Measurements from ENCODE around the gene BCL2A1.

BCL2A1 gene

DNA sequence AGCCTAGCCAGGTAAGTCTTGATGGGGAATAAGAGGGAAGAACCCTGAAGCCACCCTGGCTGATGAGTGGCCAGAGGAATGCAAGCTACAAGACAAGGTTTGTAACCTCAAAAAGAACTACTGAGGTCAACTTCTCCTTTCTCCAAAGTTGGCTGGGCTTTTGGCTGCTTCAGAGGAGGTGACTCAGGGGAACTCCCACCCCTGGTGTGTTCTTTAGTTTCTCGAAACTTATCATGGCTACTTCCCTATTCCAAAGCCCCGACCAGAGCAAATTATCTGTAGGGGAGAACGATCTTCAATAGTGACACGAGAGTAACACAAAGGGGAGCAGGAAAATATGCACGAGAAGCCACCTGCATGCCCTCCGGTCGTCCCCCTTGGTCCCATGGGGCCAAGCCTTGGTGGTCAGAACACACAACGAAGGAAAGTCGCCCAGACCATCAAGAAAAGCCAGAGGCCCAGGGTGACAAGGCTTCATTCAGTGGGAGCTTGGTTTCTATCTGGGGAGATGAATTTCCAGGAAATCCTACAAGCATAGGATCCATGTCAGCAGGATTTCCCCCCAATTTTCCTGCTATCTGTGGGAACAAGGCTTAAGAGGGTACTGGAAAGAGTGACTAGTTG lies 6.5 kb upstream of the BCL2A1 start:
- TF ChIP-seq POLR2A (IDR thresholded peaks at IDR 0.05; ENCODE audit: low read depth, low read length) (peak; percentile 19), SPI1 (IDR thresholded peaks at IDR 0.05; ENCODE audit: low read depth, low read length) (peak; percentile 78), POLR2AphosphoS5 (IDR thresholded peaks at IDR 0.05; ENCODE audit: low read depth, low read length) (no peak; the same call in 1 of the 2 replicates)
- FAIRE-seq (peak; percentile 78), DNase-seq (ENCODE audit: insufficient read length, low spot score) (no peak)

GRCh38 chr15:79973456-79974195 lies 2.6 kb upstream of the BCL2A1 start:
- no peak for TF ChIP-seq POLR2AphosphoS5 (IDR thresholded peaks at IDR 0.05; ENCODE audit: low read depth, low read length)
- no peak for TF ChIP-seq POLR2A (IDR thresholded peaks at IDR 0.05; ENCODE audit: low read depth, low read length)
- no peak for TF ChIP-seq PAX5 (IDR thresholded peaks at IDR 0.05; ENCODE audit: insufficient read depth, low read length, severe bottlenecking)
- TF ChIP-seq TAF1 (IDR thresholded peaks at IDR 0.05; ENCODE audit: low read depth, low read length), result no peak
- TF ChIP-seq SPI1 (IDR thresholded peaks at IDR 0.05; ENCODE audit: low read depth, low read length), result no peak
- TF ChIP-seq POU2F2 (IDR thresholded peaks at IDR 0.05; ENCODE audit: low read depth, low read length), result no peak
- FAIRE-seq (peak; percentile 58), DNase-seq (ENCODE audit: insufficient read length, low spot score) (no peak)

DNA sequence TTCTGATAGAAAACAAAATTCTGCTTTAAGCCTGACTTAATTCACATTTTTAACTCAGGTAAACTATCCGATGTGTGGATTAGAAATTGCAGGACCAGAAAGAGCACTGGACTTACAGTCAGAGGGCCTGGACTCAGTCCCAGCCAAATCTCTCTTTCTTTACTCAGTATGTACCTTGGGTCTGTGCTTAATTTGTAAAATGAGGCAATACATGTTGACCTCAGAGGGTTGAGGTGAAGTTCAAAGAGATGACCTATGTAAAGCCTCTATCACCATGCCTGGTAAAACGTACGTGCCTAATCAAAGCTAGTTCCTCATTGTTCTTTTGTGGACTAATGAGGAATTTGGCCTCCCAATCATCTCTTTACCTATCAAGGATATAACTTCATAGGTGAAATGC lies 1.9 kb upstream of the BCL2A1 start:
- peak; percentile 38 for FAIRE-seq
- TF ChIP-seq SPI1 (IDR thresholded peaks at IDR 0.05; ENCODE audit: low read depth, low read length) (no peak), POLR2A (IDR thresholded peaks at IDR 0.05; ENCODE audit: low read depth, low read length) (no peak), POLR2AphosphoS5 (IDR thresholded peaks at IDR 0.05; ENCODE audit: low read depth, low read length) (no peak), TAF1 (IDR thresholded peaks at IDR 0.05; ENCODE audit: low read depth, low read length) (no peak), POU2F2 (IDR thresholded peaks at IDR 0.05; ENCODE audit: low read depth, low read length) (no peak), PAX5 (IDR thresholded peaks at IDR 0.05; ENCODE audit: insufficient read depth, low read length, severe bottlenecking) (no peak)
- DNase-seq (ENCODE audit: insufficient read length, low spot score), result no peak

DNA sequence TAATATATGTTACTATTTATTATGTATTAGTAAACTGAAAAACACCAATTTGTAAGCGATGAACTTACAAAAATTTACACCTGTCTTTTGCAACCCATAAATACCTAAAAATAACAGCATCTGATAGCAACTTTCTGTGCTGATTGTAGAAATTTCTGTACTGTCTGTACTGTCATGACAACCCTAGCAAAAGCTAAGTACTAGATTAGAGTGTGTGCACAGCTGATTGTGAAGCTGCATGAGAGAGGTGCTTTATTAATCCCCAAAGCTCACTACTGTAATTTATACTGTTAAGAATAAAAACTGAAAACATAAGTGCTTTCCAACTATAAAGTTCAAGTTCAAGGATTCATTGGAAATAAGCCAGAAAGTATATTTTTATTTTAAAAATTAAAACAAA lies 815 bp downstream of the BCL2A1 start:
- DNase-seq (ENCODE audit: insufficient read length, low spot score), result no peak
- FAIRE-seq, result no peak
- no peak for TF ChIP-seq TAF1 (IDR thresholded peaks at IDR 0.05; ENCODE audit: low read depth, low read length)
- no peak for TF ChIP-seq POU2F2 (IDR thresholded peaks at IDR 0.05; ENCODE audit: low read depth, low read length)
- TF ChIP-seq SPI1 (IDR thresholded peaks at IDR 0.05; ENCODE audit: low read depth, low read length), result no peak
- TF ChIP-seq POLR2AphosphoS5 (IDR thresholded peaks at IDR 0.05; ENCODE audit: low read depth, low read length), result no peak
- TF ChIP-seq POLR2A (IDR thresholded peaks at IDR 0.05; ENCODE audit: low read depth, low read length), result no peak
- no peak for TF ChIP-seq PAX5 (IDR thresholded peaks at IDR 0.05; ENCODE audit: insufficient read depth, low read length, severe bottlenecking)

GRCh38 chr15:79969146-79969545 lies 1.9 kb downstream of the BCL2A1 start:
- TF ChIP-seq SPI1 (IDR thresholded peaks at IDR 0.05; ENCODE audit: low read depth, low read length) (no peak), POU2F2 (IDR thresholded peaks at IDR 0.05; ENCODE audit: low read depth, low read length) (no peak), POLR2AphosphoS5 (IDR thresholded peaks at IDR 0.05; ENCODE audit: low read depth, low read length) (no peak), PAX5 (IDR thresholded peaks at IDR 0.05; ENCODE audit: insufficient read depth, low read length, severe bottlenecking) (no peak), POLR2A (IDR thresholded peaks at IDR 0.05; ENCODE audit: low read depth, low read length) (no peak), TAF1 (IDR thresholded peaks at IDR 0.05; ENCODE audit: low read depth, low read length) (no peak)
- peak; percentile 69 for FAIRE-seq
- no peak for DNase-seq (ENCODE audit: insufficient read length, low spot score)

DNA sequence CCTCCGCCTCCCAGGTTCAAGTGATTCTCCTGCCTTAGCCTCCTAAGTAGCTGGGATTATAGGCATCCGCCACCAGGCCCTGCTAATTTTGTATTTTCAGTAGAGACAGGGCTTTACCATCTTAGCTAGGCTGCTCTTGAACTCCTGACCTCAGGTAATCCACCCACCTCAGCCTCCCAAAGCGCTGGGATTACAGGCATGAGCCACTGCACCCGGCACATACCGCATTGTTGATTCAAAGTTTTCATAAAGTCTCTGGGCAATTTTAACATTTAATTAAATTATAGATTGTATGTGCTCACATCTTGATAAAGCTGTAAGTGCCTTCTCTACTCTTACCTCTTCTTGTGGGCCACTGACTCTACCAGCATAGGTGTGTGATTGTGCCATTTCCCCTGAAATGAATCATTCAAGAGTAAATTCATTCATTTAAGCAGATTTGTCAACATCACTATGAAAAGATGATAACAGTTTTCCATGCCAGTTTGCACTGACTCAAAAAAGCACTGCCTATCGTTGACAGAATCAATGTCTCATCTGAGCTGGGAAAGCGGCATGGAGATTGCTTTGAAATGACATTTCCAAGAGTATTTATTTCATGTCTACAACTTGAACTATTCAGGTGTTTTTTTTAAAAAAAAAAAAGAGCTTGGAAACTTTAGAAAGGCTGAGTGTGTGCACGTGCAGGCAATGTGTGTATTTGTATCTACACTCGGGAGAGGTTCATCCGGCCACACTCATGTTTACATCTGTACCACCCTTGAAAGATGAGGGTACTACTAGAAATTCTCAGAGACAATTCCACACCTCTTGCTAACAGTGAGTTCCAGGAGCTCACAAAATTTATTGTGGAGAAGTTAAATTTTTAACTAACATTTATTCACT lies 3.5 kb downstream of the BCL2A1 start:
- DNase-seq (ENCODE audit: insufficient read length, low spot score) (no peak), FAIRE-seq (peak; percentile 66)
- TF ChIP-seq PAX5 (IDR thresholded peaks at IDR 0.05; ENCODE audit: insufficient read depth, low read length, severe bottlenecking), result no peak
- no peak for TF ChIP-seq POU2F2 (IDR thresholded peaks at IDR 0.05; ENCODE audit: low read depth, low read length)
- TF ChIP-seq POLR2AphosphoS5 (IDR thresholded peaks at IDR 0.05; ENCODE audit: low read depth, low read length), result no peak
- no peak for TF ChIP-seq SPI1 (IDR thresholded peaks at IDR 0.05; ENCODE audit: low read depth, low read length)
- no peak for TF ChIP-seq TAF1 (IDR thresholded peaks at IDR 0.05; ENCODE audit: low read depth, low read length)
- no peak for TF ChIP-seq POLR2A (IDR thresholded peaks at IDR 0.05; ENCODE audit: low read depth, low read length)

GRCh38 chr15:79966634-79967297 lies 4.2 kb downstream of the BCL2A1 start:
- DNase-seq (ENCODE audit: insufficient read length, low spot score) (no peak), FAIRE-seq (no peak)
- TF ChIP-seq POLR2AphosphoS5 (IDR thresholded peaks at IDR 0.05; ENCODE audit: low read depth, low read length), result 0 out of 2 replicates have a peak, but pooled peaks have one; percentile 22
- no peak for TF ChIP-seq PAX5 (IDR thresholded peaks at IDR 0.05; ENCODE audit: insufficient read depth, low read length, severe bottlenecking)

DNA sequence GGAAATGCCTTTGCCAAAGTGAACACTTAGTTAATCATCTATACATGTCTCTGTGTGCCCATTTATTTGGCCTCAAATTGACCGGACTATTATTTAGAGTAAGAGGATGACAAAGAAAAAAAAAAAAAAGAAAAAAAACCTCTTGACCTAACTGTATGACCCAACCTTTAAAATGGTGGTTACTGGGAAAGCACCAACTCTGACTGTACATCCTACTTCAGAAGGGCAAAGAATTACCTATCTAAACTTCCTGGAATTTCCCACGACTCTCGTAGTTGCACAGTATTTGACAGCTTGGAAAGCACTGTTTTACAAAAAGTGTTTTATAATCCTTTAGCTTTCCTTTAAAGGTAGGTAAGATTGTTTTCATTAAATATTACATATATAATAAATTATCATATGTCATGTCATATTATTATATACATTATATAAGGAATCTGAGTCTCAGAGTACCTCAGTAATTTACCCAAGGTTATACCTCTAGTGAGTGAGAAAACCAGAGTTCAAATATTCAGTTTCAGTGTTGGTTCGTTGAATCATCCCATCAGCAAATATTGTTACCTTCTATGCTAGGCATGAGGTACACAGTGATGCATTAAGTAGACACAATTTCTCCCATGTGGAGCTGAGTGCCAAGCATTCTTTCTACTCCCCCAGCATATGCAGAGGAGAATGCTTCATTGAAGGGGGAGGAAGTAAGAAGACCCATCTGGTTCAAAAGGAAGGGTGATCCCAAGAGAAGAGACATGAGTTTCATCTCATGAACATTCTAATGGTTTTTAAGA lies 5.0 kb downstream of the BCL2A1 start:
- DNase-seq (ENCODE audit: insufficient read length, low spot score), result no peak
- FAIRE-seq, result peak; percentile 83
- no peak for TF ChIP-seq POU2F2 (IDR thresholded peaks at IDR 0.05; ENCODE audit: low read depth, low read length)
- 0 out of 2 replicates have a peak, but pooled peaks have one; percentile 12 for TF ChIP-seq POLR2AphosphoS5 (IDR thresholded peaks at IDR 0.05; ENCODE audit: low read depth, low read length)
- no peak for TF ChIP-seq SPI1 (IDR thresholded peaks at IDR 0.05; ENCODE audit: low read depth, low read length)
- TF ChIP-seq POLR2A (IDR thresholded peaks at IDR 0.05; ENCODE audit: low read depth, low read length), result 0 out of 2 replicates have a peak, but pooled peaks have one; percentile 15
- TF ChIP-seq PAX5 (IDR thresholded peaks at IDR 0.05; ENCODE audit: insufficient read depth, low read length, severe bottlenecking), result no peak
- no peak for TF ChIP-seq TAF1 (IDR thresholded peaks at IDR 0.05; ENCODE audit: low read depth, low read length)

All from GM12891 (cell line).